ENCODE results near the gene SLC52A3. TPM values are rescaled to one million over a fixed set of nuclear protein-coding genes. Genes with fewer than 3 reads are reported as not detected.

The SLC52A3 gene
- total RNA-seq, 1 experiment from 2014 or later: not detected

- Histone ChIP-seq H3K9me3 (ENCODE audit: low read length) (peaks cover 1% of the 10 kb centered on the region), H3K4me2 (ENCODE audit: low read depth, low read length, poor library complexity, severe bottlenecking) (no peak overlapping the region), H3K27me3 (ENCODE audit: low read length) (no peaks in the 10 kb centered on the region), H3K9me2 (replicated peaks; ENCODE audit: insufficient read depth, low read length) (no peaks in the 10 kb centered on the region), H3K79me2 (ENCODE audit: low read length) (no peaks in the 10 kb centered on the region), H3K4me3 (ENCODE audit: low read length) (no peak overlapping the region), H3K9ac (ENCODE audit: low read length) (no peak overlapping the region), H3K36me3 (ENCODE audit: insufficient read depth, low read length) (no peaks in the 10 kb centered on the region), H4K20me1 (ENCODE audit: insufficient read depth, low read depth, low read length) (no peaks in the 10 kb centered on the region), H2AFZ (ENCODE audit: low read length) (no peak overlapping the region), H3K4me1 (ENCODE audit: low read length) (no peaks in the 10 kb centered on the region), H3K27ac (ENCODE audit: low read length) (no peak overlapping the region)
- DNase-seq: peak; percentile 53
Observed at GRCh38 chr20:750801-751200, 17.5 kb downstream of the SLC52A3 start.

GRCh38 chr20:745683-746301 is 22.5 kb downstream of the SLC52A3 start:
- Histone ChIP-seq H3K27me3 (ENCODE audit: low read length) (no peaks in the 10 kb centered on the region), H3K9ac (ENCODE audit: low read length) (no peak overlapping the region), H3K4me3 (ENCODE audit: low read length) (no peak overlapping the region), H3K4me1 (ENCODE audit: low read length) (no peaks in the 10 kb centered on the region), H3K4me2 (ENCODE audit: low read depth, low read length, poor library complexity, severe bottlenecking) (no peak overlapping the region), H3K9me2 (replicated peaks; ENCODE audit: insufficient read depth, low read length) (no peaks in the 10 kb centered on the region), H2AFZ (ENCODE audit: low read length) (no peak overlapping the region), H3K27ac (ENCODE audit: low read length) (no peak overlapping the region), H3K79me2 (ENCODE audit: low read length) (no peaks in the 10 kb centered on the region), H3K9me3 (ENCODE audit: low read length) (peaks cover 8% of the 10 kb centered on the region), H3K36me3 (ENCODE audit: insufficient read depth, low read length) (no peaks in the 10 kb centered on the region; the same call in 1 of the 2 replicates), H4K20me1 (ENCODE audit: insufficient read depth, low read depth, low read length) (no peaks in the 10 kb centered on the region)
- DNase-seq: no peak

DNA sequence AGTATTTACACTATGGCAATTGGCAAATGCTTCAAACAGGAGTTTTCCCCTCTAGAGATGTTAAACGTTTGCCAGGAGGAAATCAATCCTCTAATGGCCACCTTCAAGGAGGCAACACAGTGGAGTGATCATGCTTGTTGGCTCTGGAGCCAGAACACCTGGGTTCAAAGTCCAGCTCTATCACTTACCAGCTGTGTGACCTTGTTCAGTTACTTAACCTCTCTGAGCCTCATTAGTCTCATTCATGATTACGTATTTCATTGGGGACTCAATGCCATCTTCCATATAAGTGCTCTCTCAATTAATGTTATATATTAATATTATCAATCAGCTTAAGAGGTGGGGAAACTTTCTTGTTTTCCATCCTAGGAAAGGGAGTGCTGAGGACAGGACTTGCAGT is 26.1 kb downstream of the SLC52A3 start:
- H3K9me3 ChIP-seq (ENCODE audit: low read length): peaks cover 8% of the 10 kb centered on the region
- DNase-seq: no peak
- no peak overlapping the region for H3K4me2 ChIP-seq (ENCODE audit: low read depth, low read length, poor library complexity, severe bottlenecking)
- no peaks in the 10 kb centered on the region for H4K20me1 ChIP-seq (ENCODE audit: insufficient read depth, low read depth, low read length)
- no peaks in the 10 kb centered on the region for H3K79me2 ChIP-seq (ENCODE audit: low read length)
- H3K27me3 ChIP-seq (ENCODE audit: low read length): no peaks in the 10 kb centered on the region
- no peak overlapping the region for H3K4me3 ChIP-seq (ENCODE audit: low read length)
- H3K9ac ChIP-seq (ENCODE audit: low read length): no peak overlapping the region
- no peaks in the 10 kb centered on the region; the same call in 1 of the 2 replicates for H3K36me3 ChIP-seq (ENCODE audit: insufficient read depth, low read length)
- no peaks in the 10 kb centered on the region for H3K9me2 ChIP-seq (replicated peaks; ENCODE audit: insufficient read depth, low read length)
- no peak overlapping the region for H2AFZ ChIP-seq (ENCODE audit: low read length)
- no peaks in the 10 kb centered on the region for H3K4me1 ChIP-seq (ENCODE audit: low read length)
- no peak overlapping the region for H3K27ac ChIP-seq (ENCODE audit: low read length)

- no peaks in the 10 kb centered on the region for H3K4me1 ChIP-seq (ENCODE audit: low read length)
- no peak overlapping the region for H3K4me2 ChIP-seq (ENCODE audit: low read depth, low read length, poor library complexity, severe bottlenecking)
- H3K36me3 ChIP-seq (ENCODE audit: insufficient read depth, low read length): no peaks in the 10 kb centered on the region; the same call in 1 of the 2 replicates
- H3K27me3 ChIP-seq (ENCODE audit: low read length): no peaks in the 10 kb centered on the region
- DNase-seq: no peak
- H2AFZ ChIP-seq (ENCODE audit: low read length): no peak overlapping the region
- H3K9me3 ChIP-seq (ENCODE audit: low read length): peaks cover 8% of the 10 kb centered on the region
- H3K9me2 ChIP-seq (replicated peaks; ENCODE audit: insufficient read depth, low read length): no peaks in the 10 kb centered on the region
- H3K79me2 ChIP-seq (ENCODE audit: low read length): no peaks in the 10 kb centered on the region
- no peak overlapping the region for H3K9ac ChIP-seq (ENCODE audit: low read length)
- no peak overlapping the region for H3K4me3 ChIP-seq (ENCODE audit: low read length)
- no peaks in the 10 kb centered on the region for H4K20me1 ChIP-seq (ENCODE audit: insufficient read depth, low read depth, low read length)
- no peak overlapping the region for H3K27ac ChIP-seq (ENCODE audit: low read length)
Observed at GRCh38 chr20:741620-742019, 26.7 kb downstream of the SLC52A3 start.

DNA sequence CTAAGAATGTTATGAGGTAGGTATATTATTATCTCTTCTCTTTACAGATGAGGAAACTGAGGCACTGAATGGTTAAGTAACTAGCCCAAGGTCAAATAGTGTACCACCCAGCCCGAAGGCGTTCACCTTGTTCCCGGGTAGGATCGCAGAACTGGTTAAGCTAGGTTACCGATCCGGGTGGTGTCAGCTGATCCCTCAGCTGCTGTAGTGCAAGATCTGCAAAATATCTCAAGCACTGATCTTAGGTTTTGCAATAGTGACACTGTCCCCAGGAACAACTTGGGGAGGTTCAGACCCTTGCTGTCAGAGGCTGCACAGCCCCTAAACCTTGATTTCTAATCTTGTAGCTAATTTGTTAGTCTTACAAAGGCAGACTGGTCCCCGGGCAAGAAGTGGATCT is 28.1 kb downstream of the SLC52A3 start:
- Histone ChIP-seq H4K20me1 (ENCODE audit: insufficient read depth, low read depth, low read length) (no peaks in the 10 kb centered on the region), H2AFZ (ENCODE audit: low read length) (no peak overlapping the region), H3K4me2 (ENCODE audit: low read depth, low read length, poor library complexity, severe bottlenecking) (no peak overlapping the region), H3K79me2 (ENCODE audit: low read length) (no peaks in the 10 kb centered on the region), H3K27me3 (ENCODE audit: low read length) (no peaks in the 10 kb centered on the region), H3K9ac (ENCODE audit: low read length) (no peak overlapping the region), H3K4me3 (ENCODE audit: low read length) (no peak overlapping the region), H3K4me1 (ENCODE audit: low read length) (no peaks in the 10 kb centered on the region), H3K9me2 (replicated peaks; ENCODE audit: insufficient read depth, low read length) (no peaks in the 10 kb centered on the region), H3K27ac (ENCODE audit: low read length) (no peak overlapping the region), H3K36me3 (ENCODE audit: insufficient read depth, low read length) (no peaks in the 10 kb centered on the region; the same call in 1 of the 2 replicates), H3K9me3 (ENCODE audit: low read length) (peaks cover under 1% of the 10 kb centered on the region; the same call in 1 of the 2 replicates)
- DNase-seq: no peak

DNA sequence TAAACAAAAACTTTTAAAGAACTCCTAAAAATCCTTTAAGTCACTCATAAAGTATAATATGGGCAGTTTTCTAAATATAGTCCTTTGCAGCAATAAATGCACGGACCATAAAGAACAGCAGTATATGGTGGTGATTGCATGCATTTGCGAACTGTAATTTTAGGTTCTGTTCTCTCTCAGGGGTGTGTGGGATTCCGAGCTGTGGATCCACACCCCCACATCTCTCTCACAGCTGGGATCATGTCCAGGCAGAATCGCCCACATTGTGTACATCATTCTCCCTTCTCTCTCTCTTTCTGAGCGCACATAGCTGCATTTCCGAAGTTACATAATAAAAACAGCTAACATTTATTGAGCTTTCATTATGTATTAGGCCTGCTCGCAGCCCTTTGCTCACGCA is 28.6 kb downstream of the SLC52A3 start:
- no peak overlapping the region for H3K27ac ChIP-seq (ENCODE audit: low read length)
- no peak overlapping the region for H2AFZ ChIP-seq (ENCODE audit: low read length)
- H3K36me3 ChIP-seq (ENCODE audit: insufficient read depth, low read length): no peaks in the 10 kb centered on the region; the same call in 1 of the 2 replicates
- no peaks in the 10 kb centered on the region for H3K9me3 ChIP-seq (ENCODE audit: low read length)
- no peak overlapping the region for H3K9ac ChIP-seq (ENCODE audit: low read length)
- no peaks in the 10 kb centered on the region for H3K27me3 ChIP-seq (ENCODE audit: low read length)
- no peaks in the 10 kb centered on the region for H4K20me1 ChIP-seq (ENCODE audit: insufficient read depth, low read depth, low read length)
- no peak overlapping the region for H3K4me3 ChIP-seq (ENCODE audit: low read length)
- DNase-seq: no peak
- no peaks in the 10 kb centered on the region for H3K79me2 ChIP-seq (ENCODE audit: low read length)
- no peaks in the 10 kb centered on the region for H3K4me1 ChIP-seq (ENCODE audit: low read length)
- H3K4me2 ChIP-seq (ENCODE audit: low read depth, low read length, poor library complexity, severe bottlenecking): no peak overlapping the region
- no peaks in the 10 kb centered on the region for H3K9me2 ChIP-seq (replicated peaks; ENCODE audit: insufficient read depth, low read length)

DNA sequence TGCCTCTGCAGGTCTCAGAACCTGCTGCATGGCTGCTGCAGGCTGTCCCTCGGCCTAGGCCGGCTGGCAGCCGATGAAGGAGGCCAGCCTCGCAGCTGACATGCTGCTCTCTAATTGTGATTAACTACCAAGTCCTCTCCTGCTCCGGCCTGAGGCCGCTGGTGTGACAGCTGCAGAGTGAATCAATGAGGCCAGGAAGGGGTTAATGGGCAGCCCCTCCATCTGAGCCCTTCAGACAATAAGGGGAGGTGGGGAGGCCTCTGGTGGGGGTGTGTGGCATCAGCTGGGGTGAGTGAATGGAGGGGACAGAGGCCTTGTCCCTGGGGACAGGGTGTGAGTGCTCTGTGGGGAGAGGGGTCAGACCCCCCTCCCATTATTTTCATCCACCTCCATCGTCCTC is 34.4 kb downstream of the SLC52A3 start:
- no peaks in the 10 kb centered on the region for H3K36me3 ChIP-seq (ENCODE audit: insufficient read depth, low read length)
- no peak overlapping the region for H3K9ac ChIP-seq (ENCODE audit: low read length)
- no peak overlapping the region for H2AFZ ChIP-seq (ENCODE audit: low read length)
- no peaks in the 10 kb centered on the region for H3K4me1 ChIP-seq (ENCODE audit: low read length)
- H3K27me3 ChIP-seq (ENCODE audit: low read length): no peaks in the 10 kb centered on the region
- H3K4me2 ChIP-seq (ENCODE audit: low read depth, low read length, poor library complexity, severe bottlenecking): no peak overlapping the region
- H4K20me1 ChIP-seq (ENCODE audit: insufficient read depth, low read depth, low read length): no peaks in the 10 kb centered on the region
- H3K9me2 ChIP-seq (replicated peaks; ENCODE audit: insufficient read depth, low read length): no peaks in the 10 kb centered on the region
- no peaks in the 10 kb centered on the region for H3K79me2 ChIP-seq (ENCODE audit: low read length)
- no peak overlapping the region for H3K27ac ChIP-seq (ENCODE audit: low read length)
- H3K4me3 ChIP-seq (ENCODE audit: low read length): no peak overlapping the region
- no peak for DNase-seq
- no peaks in the 10 kb centered on the region for H3K9me3 ChIP-seq (ENCODE audit: low read length)

DNA sequence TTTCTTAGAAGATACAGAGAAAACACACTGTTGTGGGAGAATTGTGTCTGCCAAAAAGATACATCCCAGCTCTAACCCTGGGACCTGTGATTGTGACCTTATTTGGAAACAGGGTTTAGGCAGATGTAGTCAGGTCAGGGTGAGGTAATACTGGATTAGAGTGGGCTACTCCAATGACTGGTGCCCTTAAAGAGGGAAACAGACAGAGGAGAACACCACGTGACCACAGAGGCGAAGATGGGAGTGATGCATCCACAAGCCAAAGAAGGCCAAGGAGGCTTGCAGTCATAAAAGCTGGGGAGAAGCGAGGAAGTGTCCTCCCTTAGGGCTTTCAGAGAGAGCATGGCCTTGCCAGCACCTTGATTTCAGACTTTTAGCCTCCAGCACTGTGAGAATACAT is 35.6 kb downstream of the SLC52A3 start:
- Histone ChIP-seq H4K20me1 (ENCODE audit: insufficient read depth, low read depth, low read length) (no peaks in the 10 kb centered on the region), H3K9me2 (replicated peaks; ENCODE audit: insufficient read depth, low read length) (no peaks in the 10 kb centered on the region), H3K9me3 (ENCODE audit: low read length) (no peaks in the 10 kb centered on the region), H3K4me2 (ENCODE audit: low read depth, low read length, poor library complexity, severe bottlenecking) (no peak overlapping the region), H3K27me3 (ENCODE audit: low read length) (no peaks in the 10 kb centered on the region), H3K4me1 (ENCODE audit: low read length) (no peaks in the 10 kb centered on the region), H3K36me3 (ENCODE audit: insufficient read depth, low read length) (no peaks in the 10 kb centered on the region), H3K79me2 (ENCODE audit: low read length) (no peaks in the 10 kb centered on the region), H3K9ac (ENCODE audit: low read length) (no peak overlapping the region), H3K4me3 (ENCODE audit: low read length) (no peak overlapping the region), H3K27ac (ENCODE audit: low read length) (no peak overlapping the region), H2AFZ (ENCODE audit: low read length) (no peak overlapping the region)
- DNase-seq: no peak

Measured in Karpas-422 (cell line).